Tibial nerve (tissue), 3 donors: ENCODE data around the gene SMCR8.

ENCODE experiments used
- CTCF ChIP-seq, 5 experiments: fragments of 200-600 bp in 3 of 5; fragments of 450-650 bp in 2 of 5; sonication (generic) in 3 of 5; IDR thresholded peaks; one replicate each; pipeline ENCODE4 v1.5.1; 2016 to 2019; ENCODE audit warnings: antibody characterized with exemption in 5 of 5, mild to moderate bottlenecking in 3 of 5, moderate library complexity in 2 of 5
- POLR2A ChIP-seq, 2 donors: fragments of 450-650 bp; IDR thresholded peaks; one replicate each; pipeline ENCODE4 v1.6.1; 2017; ENCODE audit warnings: antibody characterized with exemption in 2 of 2, mild to moderate bottlenecking in 2 of 2, moderate library complexity in 2 of 2

GRCh38 chr17:18326572-18326971 is 11.5 kb downstream of the SMCR8 start:
- TF ChIP-seq CTCF (IDR thresholded peaks at IDR 0.05) (no peak), POLR2A (IDR thresholded peaks at IDR 0.05) (no peak)
